HG02840 (cell line): ENCODE results near the gene TMEM161B.
"Not testable (repeated sequence)": the region's sequence is repeated elsewhere in the genome, so short reads cannot be mapped to it uniquely, and the experiment has no call there.

Source experiments
- ATAC-seq: cut with Tn5 transposase; IDR thresholded peaks from one replicate; pipeline ENCODE4 v1.9.1; 2021; ENCODE audit warnings: mild to moderate bottlenecking, moderate library complexity, moderate number of reproducible peaks; ENCODE audit not compliant: unreplicated experiment, low FRiP score

Gene TMEM161B

GRCh38 chr5:88190106-88190834, 78.4 kb downstream of the TMEM161B start:
- no peak for ATAC-seq

DNA sequence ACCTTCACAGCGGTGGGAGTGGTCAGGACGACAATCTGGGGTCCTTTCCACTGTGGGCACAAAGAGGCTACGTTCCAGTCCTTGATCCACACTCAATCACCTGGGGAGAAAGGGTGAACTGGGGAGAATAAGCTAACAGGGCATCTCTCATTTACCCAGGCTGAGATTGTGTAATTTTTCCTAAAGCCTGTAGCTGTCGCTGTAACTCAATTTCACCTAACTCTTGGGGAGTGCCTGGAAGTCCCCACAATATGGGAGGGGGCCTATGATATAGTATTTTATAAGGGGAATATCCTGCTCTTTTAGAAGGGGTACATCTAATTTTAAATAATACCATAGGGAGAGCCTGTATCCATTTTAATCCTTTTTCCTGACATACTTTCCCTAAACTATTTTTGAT, 79.2 kb downstream of the TMEM161B start:
- not testable (repeated sequence) for ATAC-seq

DNA sequence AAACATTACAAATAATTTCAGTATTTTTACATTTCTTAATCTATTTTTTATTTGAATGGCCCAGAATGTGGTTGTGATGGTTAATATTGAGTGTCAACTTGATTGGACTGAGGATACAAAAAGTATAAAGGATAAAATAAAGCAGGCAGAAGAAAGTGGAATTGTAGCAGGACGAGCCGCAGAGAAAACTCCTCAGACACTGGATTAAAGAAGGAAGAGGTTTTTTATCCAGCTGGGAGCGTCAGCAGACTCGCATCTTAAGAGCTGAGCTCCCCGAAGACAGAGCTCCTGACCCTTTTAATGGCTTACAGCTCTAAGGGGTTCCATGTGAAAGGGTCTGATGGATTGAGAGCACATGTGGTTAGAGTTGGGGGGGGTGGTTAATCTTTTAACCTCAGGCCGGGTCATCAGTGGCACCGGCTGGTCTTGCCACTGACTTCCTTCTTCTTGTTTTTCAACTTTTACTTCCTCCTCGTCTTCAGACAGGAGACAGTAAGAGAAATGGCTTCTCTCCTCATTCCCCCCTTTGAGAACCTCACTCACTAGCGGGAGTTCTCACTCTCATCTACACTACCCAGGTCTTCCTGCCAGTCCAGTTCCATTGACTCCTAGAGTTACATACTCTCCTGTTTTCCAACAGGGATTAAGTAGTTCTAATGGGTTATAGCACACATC, 80.0 kb downstream of the TMEM161B start:
- ATAC-seq, result no peak

DNA sequence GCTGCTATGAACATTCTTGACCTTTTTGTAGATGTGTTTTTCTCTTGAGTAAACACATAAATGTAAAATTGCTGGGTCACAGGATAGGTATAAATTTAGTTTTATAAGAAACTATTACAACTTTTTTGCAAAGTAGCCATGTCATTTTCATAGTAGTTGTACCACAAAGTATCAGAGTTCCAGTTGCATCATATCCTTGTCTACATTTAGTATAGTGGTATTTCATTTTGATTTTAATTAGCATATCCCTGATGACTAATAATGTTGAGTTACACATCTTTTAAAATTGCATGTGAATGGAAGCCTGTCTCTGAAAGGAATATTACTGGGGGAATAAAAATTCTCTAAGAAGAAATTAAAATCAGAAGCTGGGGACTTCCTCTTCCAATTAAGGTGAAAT, 85.4 kb downstream of the TMEM161B start:
- ATAC-seq, result no peak

GRCh38 chr5:88177486-88177885, 91.2 kb downstream of the TMEM161B start:
- ATAC-seq, result not testable (repeated sequence)

- ATAC-seq, result no peak
These were observed 95.5 kb downstream of the TMEM161B start for GRCh38 chr5:88172847-88173758.

GRCh38 chr5:88159591-88159990, 109.1 kb downstream of the TMEM161B start:
- no peak for ATAC-seq

DNA sequence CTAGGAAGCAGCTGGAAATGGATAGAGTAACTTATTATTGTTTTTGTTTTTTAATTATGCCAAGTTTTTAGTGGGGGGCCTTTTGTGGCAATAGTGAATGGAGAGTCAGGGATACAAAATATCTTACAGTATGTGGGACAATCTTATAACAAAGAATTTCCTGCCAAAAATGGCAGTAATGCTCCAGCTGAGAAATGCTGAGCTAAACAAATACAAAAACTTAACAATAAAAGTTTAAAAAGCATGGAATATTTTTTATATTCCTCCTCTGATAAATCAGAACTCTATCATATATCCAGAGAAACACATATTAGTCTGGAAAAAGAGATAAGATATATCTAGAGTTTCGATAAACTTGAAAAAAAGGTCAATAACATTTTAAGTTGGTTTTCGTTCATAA, 110.6 kb downstream of the TMEM161B start:
- ATAC-seq, result no peak

DNA sequence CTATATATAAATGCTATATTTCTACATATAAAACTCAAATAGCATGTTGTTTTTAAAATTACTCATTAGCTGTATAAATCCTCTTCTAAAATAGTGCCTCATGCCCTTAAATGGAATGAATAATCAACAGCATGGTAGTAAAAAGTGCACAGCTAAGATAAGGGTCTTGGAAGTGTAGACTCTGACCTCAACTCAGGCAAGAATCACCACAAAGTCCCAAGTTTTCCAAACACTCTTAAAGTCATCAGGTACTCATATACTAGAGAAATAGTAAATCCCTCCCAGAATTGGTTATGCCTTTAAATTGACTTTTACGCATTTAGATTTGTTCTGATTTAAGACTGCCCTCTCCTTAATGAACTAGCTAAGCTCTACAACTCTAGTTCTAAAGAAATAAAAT, 113.8 kb downstream of the TMEM161B start:
- no peak for ATAC-seq

DNA sequence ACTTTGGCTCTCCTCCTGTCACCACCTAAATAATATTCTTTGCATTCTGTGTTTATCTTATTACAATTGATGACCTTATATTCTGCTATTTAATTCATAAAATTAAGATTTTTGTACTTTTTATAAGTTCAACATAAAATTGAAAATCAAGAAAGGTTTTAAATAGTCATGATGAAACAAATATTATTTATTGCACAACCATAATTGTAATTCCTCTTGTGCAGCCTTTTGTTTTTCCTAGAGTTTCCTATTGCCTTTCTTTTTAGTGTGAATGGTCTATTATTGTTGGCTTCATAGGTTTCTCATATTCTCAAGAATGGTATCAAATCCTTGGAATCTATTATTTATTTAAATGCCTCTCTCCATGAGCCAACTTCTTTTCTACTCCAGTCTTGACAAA, 117.9 kb downstream of the TMEM161B start:
- no peak for ATAC-seq

GRCh38 chr5:88145611-88146467, 122.8 kb downstream of the TMEM161B start:
- no peak for ATAC-seq

DNA sequence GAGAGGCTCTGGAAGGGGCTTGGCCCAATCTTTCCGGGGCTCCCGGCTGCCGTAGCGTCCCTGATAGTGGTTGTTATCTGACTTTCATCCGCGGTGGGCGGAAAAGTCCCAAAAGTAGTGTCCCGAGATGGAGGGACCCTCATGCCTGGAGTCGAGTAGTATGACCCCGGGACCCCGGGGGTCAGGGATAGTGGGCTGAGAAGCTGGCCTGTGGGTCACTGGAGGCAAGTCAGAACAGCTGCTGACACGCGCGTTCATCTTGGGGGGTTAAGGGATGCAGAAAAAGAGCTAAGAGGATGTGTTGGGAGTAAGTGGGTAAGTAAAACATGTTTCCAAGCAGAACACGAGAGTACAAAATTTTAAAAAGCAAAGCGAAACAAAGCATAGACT, 123.4 kb downstream of the TMEM161B start:
- ATAC-seq, result no peak
